GM10248 (cell line): ENCODE measurements around the gene NTRK1.

ENCODE experiments used
- CTCF ChIA-PET: fragments of 300-600 bp; sonication (Branson Sonifier 250); formaldehyde crosslinking; extraction: SDS; loops from one replicate; lab custom pipeline; 2021; ENCODE audit warnings: antibody characterized with exemption; lab: Yijun Ruan, JAX
- POLR2A ChIA-PET: fragments of 350-650 bp; sonication (Branson Sonifier 250); formaldehyde crosslinking; extraction: SDS; loops from one replicate; lab custom pipeline; 2020; ENCODE audit warnings: antibody characterized with exemption; lab: Yijun Ruan, JAX
- DNase-seq: peaks from one replicate; pipeline ENCODE4 v3.0.0; 2012; ENCODE audit errors: extremely low spot score
- TF ChIP-seq, protein P1 (sequence below): IDR thresholded peaks from 2 replicates; pipeline ENCODE4 v1.5.1; 2012; ENCODE audit warnings: mild to moderate bottlenecking, low read depth; ENCODE audit errors: extremely low read depth, missing control alignments, control extremely low read depth

Gene NTRK1

DNA sequence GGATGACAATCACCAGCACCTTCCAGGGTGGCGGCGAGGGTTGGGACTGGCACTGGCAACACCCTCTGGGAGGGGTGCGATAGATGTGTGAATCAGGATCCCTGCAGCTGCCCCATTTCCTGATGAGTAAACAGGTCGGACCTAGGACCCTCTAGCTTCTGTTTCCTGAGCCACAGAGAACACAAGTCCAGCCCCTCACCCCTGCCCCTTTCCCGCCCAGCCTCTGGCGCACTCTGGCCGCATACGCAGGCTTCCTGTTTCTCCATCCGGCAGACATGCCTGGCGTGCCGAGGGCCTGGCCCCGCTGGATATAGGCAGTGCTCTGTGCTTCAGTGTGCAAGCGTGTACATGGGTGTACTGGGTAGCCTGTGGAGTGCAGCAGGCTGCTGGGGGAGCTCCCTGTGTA, 37.5 kb downstream of the NTRK1 start:
- TF ChIP-seq, protein P1, sequence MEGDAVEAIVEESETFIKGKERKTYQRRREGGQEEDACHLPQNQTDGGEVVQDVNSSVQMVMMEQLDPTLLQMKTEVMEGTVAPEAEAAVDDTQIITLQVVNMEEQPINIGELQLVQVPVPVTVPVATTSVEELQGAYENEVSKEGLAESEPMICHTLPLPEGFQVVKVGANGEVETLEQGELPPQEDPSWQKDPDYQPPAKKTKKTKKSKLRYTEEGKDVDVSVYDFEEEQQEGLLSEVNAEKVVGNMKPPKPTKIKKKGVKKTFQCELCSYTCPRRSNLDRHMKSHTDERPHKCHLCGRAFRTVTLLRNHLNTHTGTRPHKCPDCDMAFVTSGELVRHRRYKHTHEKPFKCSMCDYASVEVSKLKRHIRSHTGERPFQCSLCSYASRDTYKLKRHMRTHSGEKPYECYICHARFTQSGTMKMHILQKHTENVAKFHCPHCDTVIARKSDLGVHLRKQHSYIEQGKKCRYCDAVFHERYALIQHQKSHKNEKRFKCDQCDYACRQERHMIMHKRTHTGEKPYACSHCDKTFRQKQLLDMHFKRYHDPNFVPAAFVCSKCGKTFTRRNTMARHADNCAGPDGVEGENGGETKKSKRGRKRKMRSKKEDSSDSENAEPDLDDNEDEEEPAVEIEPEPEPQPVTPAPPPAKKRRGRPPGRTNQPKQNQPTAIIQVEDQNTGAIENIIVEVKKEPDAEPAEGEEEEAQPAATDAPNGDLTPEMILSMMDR: no peak
- ChIA-PET POLR2A (no interaction called here), CTCF (interaction anchor here (1.2 to 5.0 kb wide), 3 partner anchors 7 to 172 kb away, joined by 3 to 31 read pairs (median 3); partner anchors contain the start of gene PEAR1)
- DNase-seq: no peak

DNA sequence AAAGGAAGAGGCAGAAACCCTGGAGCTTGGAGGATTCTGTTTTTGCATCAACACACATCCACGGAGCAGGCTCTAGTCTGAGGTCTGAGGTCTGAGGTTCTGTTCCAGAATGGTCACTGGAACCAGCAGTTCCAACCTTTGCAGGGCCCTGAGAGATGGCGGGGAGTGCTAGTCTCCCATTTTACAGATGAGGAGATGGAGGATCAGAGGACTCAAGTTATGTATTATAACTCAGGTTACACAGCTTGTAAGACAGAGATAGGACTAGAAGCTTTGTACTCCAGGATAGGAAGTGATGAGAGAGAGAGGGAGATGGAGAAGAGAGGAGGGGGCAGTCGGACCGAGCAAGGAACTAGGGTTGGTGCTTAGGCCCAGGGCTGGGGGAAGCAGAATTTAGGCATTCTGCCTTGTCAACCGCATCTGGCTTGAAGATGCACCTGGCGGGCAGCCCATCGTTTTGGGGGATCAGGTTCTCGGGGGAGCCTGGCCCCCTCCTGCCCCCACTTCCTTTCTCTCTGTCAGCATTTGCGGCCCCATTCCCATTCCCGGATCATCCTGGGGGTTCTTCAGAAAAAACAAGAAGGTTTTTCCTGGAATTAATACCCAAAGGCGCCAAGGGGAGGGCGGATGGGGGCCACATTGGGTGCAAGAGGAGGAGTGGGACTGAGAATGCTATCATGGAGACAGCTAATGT, 38.5 kb downstream of the NTRK1 start:
- ChIA-PET POLR2A (no interaction called here), CTCF (interaction anchor here (0.8 to 5.0 kb wide), 6 partner anchors 8 to 173 kb away, joined by 3 to 31 read pairs (median 4); partner anchors contain the start of gene PEAR1)

DNA sequence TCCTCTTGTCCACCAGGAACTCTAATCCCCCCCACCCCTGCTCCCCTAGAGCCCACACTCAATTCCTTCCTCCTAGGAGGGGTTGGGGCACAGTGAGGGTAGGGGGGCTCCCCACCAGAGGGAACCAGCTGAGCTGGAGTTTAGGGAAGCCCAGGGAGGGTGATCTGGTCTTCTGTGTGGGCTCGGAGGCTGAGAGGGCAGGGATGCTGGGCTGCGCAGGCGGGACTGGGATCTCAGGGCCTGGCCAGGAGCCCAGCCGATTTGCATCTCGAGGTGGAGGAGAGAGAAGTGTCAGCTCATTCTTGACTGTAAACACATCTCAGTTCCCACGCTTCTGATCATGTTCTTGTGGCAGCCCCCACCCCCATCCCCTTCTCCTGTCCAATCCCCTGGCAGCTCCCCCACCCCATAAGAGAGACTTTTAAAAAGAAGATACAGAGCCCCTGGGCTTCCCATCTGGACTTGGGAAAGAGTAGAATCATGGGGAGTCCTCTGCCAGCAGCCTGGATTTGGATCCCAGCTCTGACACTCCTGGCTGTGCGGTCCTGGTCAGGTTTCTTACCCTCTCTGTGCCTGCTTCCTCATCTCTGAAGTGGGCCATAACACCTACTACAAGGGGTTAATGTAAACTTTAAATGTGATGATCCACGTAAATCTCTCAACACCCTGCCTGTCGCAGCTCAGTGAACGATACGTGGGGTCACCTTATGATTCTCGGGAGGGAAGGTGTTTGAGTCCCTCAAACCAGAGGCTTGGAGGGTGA, 39.5 kb downstream of the NTRK1 start:
- TF ChIP-seq, protein P1: no peak
- ChIA-PET POLR2A (no interaction called here), CTCF (interaction anchor here (2.2 to 5.0 kb wide), 2 partner anchors 9 to 37 kb away, joined by 5 to 31 read pairs; partner anchors contain the start of gene PEAR1)
- no peak for DNase-seq

More for the DNA sequence above, 38.5 kb downstream of the NTRK1 start:
- DNase-seq: no peak
- TF ChIP-seq, protein P1: no peak

DNA sequence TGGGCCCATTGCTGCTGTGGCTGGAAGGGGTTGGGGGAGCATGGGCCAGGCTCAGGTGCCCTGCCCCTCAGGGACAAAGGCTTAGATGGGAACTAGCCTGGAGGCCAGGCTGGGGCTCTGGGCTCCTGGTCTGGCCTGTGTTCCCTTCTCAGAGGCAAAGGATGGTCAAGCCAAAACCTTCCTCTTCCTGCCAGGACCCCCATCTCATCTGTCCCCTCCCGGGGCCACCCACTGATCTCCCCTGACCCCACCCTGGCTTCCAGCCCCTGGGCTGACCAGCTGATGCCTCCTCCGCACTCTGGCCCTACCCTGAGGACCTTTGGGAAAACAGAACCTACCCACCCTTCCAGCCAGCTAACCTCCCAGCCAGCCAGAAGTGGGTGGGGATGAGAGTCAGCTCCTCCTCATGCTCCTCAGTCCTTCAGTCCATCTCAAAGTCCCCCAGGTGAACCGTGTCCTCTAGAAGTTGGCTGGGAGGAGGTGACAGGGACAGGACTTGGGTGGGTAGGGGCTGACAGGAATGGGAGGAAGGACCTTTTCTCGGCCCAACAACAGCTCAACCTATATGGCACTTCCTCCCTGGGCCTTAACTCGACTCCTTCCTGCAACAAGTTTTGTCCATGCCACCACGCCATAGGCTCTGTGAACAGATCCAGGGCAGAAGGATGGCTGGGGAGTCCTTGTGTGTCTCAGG, 40.4 kb downstream of the NTRK1 start:
- ChIA-PET POLR2A (no interaction called here), CTCF (interaction anchor here (1.2 to 5.0 kb wide), 3 partner anchors 9 to 274 kb away, joined by 3 to 31 read pairs (median 5); partner anchors contain the start of gene PEAR1)
- DNase-seq: no peak
- TF ChIP-seq, protein P1: no peak

DNA sequence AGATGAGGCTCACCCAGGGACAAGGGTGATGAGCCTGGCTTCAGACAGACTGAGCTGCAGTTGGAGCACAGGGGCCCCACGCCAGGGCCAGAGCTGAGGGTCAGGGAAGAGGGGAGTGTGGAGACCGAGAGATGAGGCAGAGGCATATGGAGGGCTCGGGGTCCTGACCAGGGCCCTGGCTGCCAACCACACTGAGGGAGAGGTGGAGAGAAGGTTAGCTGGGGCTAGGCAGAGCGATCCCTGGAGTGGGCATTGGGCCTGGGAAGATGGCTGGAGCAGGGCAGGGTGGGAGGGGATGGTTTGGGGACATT, 40.9 kb downstream of the NTRK1 start:
- no peak for DNase-seq
- CTCF ChIA-PET: interaction anchor here (1.2 to 5.0 kb wide), 4 partner anchors 9 to 274 kb away, joined by 3 to 31 read pairs (median 4); partner anchors contain the start of gene PEAR1
- TF ChIP-seq, protein P1: no peak
- POLR2A ChIA-PET: no interaction called here
